CD4-positive, alpha-beta T cell (primary cell): ENCODE data around the gene PEAK3. TPM values are rescaled to one million over a fixed set of nuclear protein-coding genes. Genes with fewer than 3 reads are reported as not detected.

Experiments
- ATAC-seq: fragments of 200-7000 bp; cut with Tn5 transposase; one replicate; pipeline ENCODE4 v1.10.0; 2022; ENCODE audit warnings: mild to moderate bottlenecking; ENCODE audit not compliant: poor library complexity
- CTCF ChIA-PET: fragments of 350-600 bp; sonication (Branson Sonifier 250); formaldehyde crosslinking; loops from one replicate; lab custom pipeline; 2021; ENCODE audit warnings: antibody characterized with exemption, inconsistent platforms; lab: Charles Lee
- POLR2A ChIA-PET: fragments of 350-600 bp; sonication (Branson Sonifier 250); formaldehyde crosslinking; loops from one replicate; lab custom pipeline; 2021; ENCODE audit warnings: antibody characterized with exemption, inconsistent platforms; lab: Charles Lee
- DNase-seq, 14 experiments: peaks; one replicate each; pipeline ENCODE4 v3.0.0-alpha.2; 2013 to 2020; ENCODE audit warnings: mixed read lengths in 2 of 14
- H3K27ac ChIP-seq, 2 donors: one replicate each; pipeline versions ENCODE4 v1.5.1 to v1.7.0; 2013; ENCODE audit warnings: low read length in 2 of 2, low read depth in 1 of 2, mild to moderate bottlenecking in 1 of 2
- H3K27me3 ChIP-seq, 2 experiments: 1 replicate in 1 of 2; 2 replicates in 1 of 2; pipeline versions ENCODE4 v1.6.1 to v1.7.0; 2013; ENCODE audit warnings: low read length in 2 of 2, control low read depth in 1 of 2, mild to moderate bottlenecking in 1 of 2, moderate library complexity in 1 of 2; ENCODE audit not compliant: insufficient read depth in 2 of 2, control insufficient read depth in 1 of 2
- H3K36me3 ChIP-seq: one replicate; pipeline ENCODE4 v1.6.1; 2013; ENCODE audit warnings: low read length, control low read depth; ENCODE audit not compliant: insufficient read depth
- H3K4me1 ChIP-seq: one replicate; pipeline ENCODE4 v1.6.1; 2013; ENCODE audit warnings: low read length, control low read depth; ENCODE audit not compliant: insufficient read depth
- H3K4me3 ChIP-seq: one replicate; pipeline ENCODE4 v1.5.1; 2013; ENCODE audit warnings: mild to moderate bottlenecking, low read length, moderate library complexity
- H3K9me3 ChIP-seq, 2 experiments: 1 replicate in 1 of 2; 2 replicates in 1 of 2; pipeline versions ENCODE4 v1.6.1 to v1.7.0; 2013; ENCODE audit warnings: low read length in 2 of 2, mild to moderate bottlenecking in 2 of 2, control low read depth in 1 of 2, moderate library complexity in 1 of 2; ENCODE audit not compliant: control insufficient read depth in 1 of 2, insufficient read depth in 1 of 2
- H3K27ac Mint-ChIP-seq: one replicate; pipeline ENCODE4 v1.8.0; 2020; ENCODE audit warnings: mixed read lengths
- H3K27me3 Mint-ChIP-seq: one replicate; pipeline ENCODE4 v1.8.0; 2021; ENCODE audit warnings: mixed read lengths
- H3K36me3 Mint-ChIP-seq: one replicate; pipeline ENCODE4 v1.8.0; 2021; ENCODE audit warnings: low read depth, mixed read lengths
- H3K4me1 Mint-ChIP-seq: one replicate; pipeline ENCODE4 v1.8.0; 2021; ENCODE audit warnings: low read depth, mixed read lengths
- H3K4me3 Mint-ChIP-seq: one replicate; pipeline ENCODE4 v1.8.0; 2020; ENCODE audit warnings: mild to moderate bottlenecking, mixed read lengths
- H3K9me3 Mint-ChIP-seq: one replicate; pipeline ENCODE4 v1.8.0; 2020; ENCODE audit warnings: mixed read lengths
- intact Hi-C, 2 experiments: fragments of 100-400 bp; cut with DNase I in 1 of 2; cut with micrococcal nuclease in 1 of 2; formaldehyde crosslinking; loops; one replicate each; pipeline versions ENCODE4 v1.15.1 to v1.9.0; 2023 to 2025; cut with DNase I, micrococcal nuclease
- total RNA-seq, 174 experiments: library from RNA in 2 of 174; stranded (reverse) in 2 of 174; gene quantifications; one replicate each; pipeline ENCODE4 v1.2.3 and lab custom pipeline; 2021 to 2026
- TF ChIP-seq, protein P1 (sequence below): fragments of 200-600 bp; IDR thresholded peaks from one replicate; pipeline ENCODE4 v1.8.0; 2022; ENCODE audit warnings: antibody characterized with exemption, mild to moderate bottlenecking

PEAK3 gene
- total RNA-seq, 2 experiments from 2014 or later: not detected

- POLR2A ChIA-PET: no interaction called here
- CTCF ChIA-PET: no interaction called here
- Mint-ChIP-seq H3K9me3 (no peaks in the 10 kb centered on the region), H3K36me3 (peaks cover 14% of the 10 kb centered on the region), H3K27me3 (no peaks in the 10 kb centered on the region), H3K27ac (no peak overlapping the region), H3K4me1 (peaks cover 13% of the 10 kb centered on the region), H3K4me3 (no peak overlapping the region)
- H3K4me3 ChIP-seq: no peak overlapping the region
- TF ChIP-seq, protein P1, sequence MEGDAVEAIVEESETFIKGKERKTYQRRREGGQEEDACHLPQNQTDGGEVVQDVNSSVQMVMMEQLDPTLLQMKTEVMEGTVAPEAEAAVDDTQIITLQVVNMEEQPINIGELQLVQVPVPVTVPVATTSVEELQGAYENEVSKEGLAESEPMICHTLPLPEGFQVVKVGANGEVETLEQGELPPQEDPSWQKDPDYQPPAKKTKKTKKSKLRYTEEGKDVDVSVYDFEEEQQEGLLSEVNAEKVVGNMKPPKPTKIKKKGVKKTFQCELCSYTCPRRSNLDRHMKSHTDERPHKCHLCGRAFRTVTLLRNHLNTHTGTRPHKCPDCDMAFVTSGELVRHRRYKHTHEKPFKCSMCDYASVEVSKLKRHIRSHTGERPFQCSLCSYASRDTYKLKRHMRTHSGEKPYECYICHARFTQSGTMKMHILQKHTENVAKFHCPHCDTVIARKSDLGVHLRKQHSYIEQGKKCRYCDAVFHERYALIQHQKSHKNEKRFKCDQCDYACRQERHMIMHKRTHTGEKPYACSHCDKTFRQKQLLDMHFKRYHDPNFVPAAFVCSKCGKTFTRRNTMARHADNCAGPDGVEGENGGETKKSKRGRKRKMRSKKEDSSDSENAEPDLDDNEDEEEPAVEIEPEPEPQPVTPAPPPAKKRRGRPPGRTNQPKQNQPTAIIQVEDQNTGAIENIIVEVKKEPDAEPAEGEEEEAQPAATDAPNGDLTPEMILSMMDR: no peak
- no peak overlapping the region for H3K27ac ChIP-seq
- no peak for DNase-seq
- ATAC-seq: no peak
- H3K27me3 ChIP-seq: no peaks in the 10 kb centered on the region
- peaks cover 0 to 4% of the 10 kb centered on the region in 2 experiments for H3K9me3 ChIP-seq
- peaks cover 10% of the 10 kb centered on the region for H3K4me1 ChIP-seq
- intact Hi-C loops: no loop called here
- H3K36me3 ChIP-seq: peaks cover 41% of the 10 kb centered on the region
Observed at GRCh38 chr19:2320939-2321338, 39.0 kb upstream of the PEAK3 start.

DNA sequence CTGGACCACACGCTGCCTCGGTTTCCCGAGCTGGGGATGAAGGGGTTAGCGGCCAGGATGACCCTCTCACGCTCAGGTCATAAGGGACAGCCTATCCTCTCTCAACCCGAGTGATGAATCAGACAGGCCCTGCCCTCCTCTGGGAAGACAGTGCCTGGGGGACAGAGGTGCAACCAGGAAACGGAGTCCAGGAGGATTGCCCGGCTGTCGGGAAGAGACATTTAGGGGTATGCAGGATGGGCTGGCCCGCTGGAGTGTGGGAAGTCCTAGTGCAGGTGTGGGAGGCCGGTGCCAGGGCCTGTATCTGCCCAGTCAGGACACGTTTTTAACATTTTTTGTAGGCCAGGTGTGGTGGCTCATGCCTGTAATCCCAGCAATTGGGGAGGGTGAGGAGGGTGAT, 38.1 kb upstream of the PEAK3 start:
- no peak overlapping the region for H3K27ac Mint-ChIP-seq
- intact Hi-C loops: no loop called here
- ChIA-PET POLR2A (no interaction called here), CTCF (no interaction called here)
- H3K9me3 Mint-ChIP-seq: peaks cover 3% of the 10 kb centered on the region
- peaks cover 7 to 11% of the 10 kb centered on the region in 2 experiments for H3K9me3 ChIP-seq
- H3K4me3 ChIP-seq: no peak overlapping the region
- TF ChIP-seq, protein P1: no peak
- H3K36me3 ChIP-seq: peaks cover 35% of the 10 kb centered on the region
- peaks cover 9% of the 10 kb centered on the region for H3K27me3 Mint-ChIP-seq
- H3K36me3 Mint-ChIP-seq: peaks cover 7% of the 10 kb centered on the region
- DNase-seq: no peak
- H3K4me3 Mint-ChIP-seq: no peak overlapping the region
- no peak for ATAC-seq
- H3K27me3 ChIP-seq: no peaks in the 10 kb centered on the region
- H3K4me1 ChIP-seq: peaks cover 8% of the 10 kb centered on the region
- peaks cover 5% of the 10 kb centered on the region for H3K4me1 Mint-ChIP-seq
- H3K27ac ChIP-seq: no peak overlapping the region

- H3K4me3 ChIP-seq: no peak overlapping the region
- Mint-ChIP-seq H3K4me3 (no peak overlapping the region), H3K36me3 (peaks cover 4% of the 10 kb centered on the region), H3K27ac (no peak overlapping the region), H3K9me3 (peaks cover 6% of the 10 kb centered on the region), H3K27me3 (peaks cover 14% of the 10 kb centered on the region), H3K4me1 (peaks cover 3% of the 10 kb centered on the region)
- CTCF ChIA-PET: no interaction called here
- peaks cover 30% of the 10 kb centered on the region for H3K36me3 ChIP-seq
- H3K9me3 ChIP-seq: peaks cover 12 to 14% of the 10 kb centered on the region in 2 experiments
- no peak overlapping the region for H3K27ac ChIP-seq
- TF ChIP-seq, protein P1: no peak
- DNase-seq: no peak
- H3K4me1 ChIP-seq: peaks cover 8% of the 10 kb centered on the region
- no peaks in the 10 kb centered on the region for H3K27me3 ChIP-seq
- intact Hi-C loops: loop anchor here in 1 of 2 experiments (5.0 kb wide), 1 partner anchor 42 kb away; no protein-coding TSS in a partner anchor
- no peak for ATAC-seq
- POLR2A ChIA-PET: no interaction called here
Observed at GRCh38 chr19:2319551-2319950, 37.6 kb upstream of the PEAK3 start.
